Daoy (cell line): Measurements from ENCODE around the gene EIF5B. TPM values are rescaled to one million over a fixed set of nuclear protein-coding genes. Genes with fewer than 3 reads are reported as not detected.

ENCODE experiments used
- DNase-seq: peaks from one replicate; pipeline ENCODE4 v3.0.0-alpha.2; 2015; ENCODE audit warnings: low read depth
- total RNA-seq: library from RNA; depleted of rRNA; stranded (reverse); fragments of >200 nt; shearing (Covaris generic); gene quantifications from 2 replicates; pipeline ENCODE4 v1.2.3, GENCODE V29; 2014

Gene EIF5B
- total RNA-seq, 1 experiment from 2014 or later, result 16.6 TPM

DNA sequence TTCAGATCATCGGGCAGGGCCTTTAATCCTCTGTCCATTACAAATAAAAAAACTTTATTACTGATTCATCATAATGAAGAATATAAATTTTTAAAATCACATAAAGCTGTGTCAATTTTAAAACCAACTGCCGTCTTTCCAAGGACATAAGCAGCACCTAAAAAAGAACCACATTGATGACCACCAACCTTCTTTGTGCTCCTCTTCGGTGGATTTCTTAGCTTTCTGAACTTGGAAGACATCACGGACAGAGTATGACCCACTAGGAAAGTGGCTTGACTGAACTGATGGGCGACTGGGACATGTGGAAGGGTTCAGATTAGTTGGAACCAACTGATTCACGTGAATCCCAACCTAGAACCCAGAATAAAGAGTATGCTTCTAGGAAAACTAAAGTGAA, 68.9 kb downstream of the EIF5B start:
- no peak for DNase-seq

DNA sequence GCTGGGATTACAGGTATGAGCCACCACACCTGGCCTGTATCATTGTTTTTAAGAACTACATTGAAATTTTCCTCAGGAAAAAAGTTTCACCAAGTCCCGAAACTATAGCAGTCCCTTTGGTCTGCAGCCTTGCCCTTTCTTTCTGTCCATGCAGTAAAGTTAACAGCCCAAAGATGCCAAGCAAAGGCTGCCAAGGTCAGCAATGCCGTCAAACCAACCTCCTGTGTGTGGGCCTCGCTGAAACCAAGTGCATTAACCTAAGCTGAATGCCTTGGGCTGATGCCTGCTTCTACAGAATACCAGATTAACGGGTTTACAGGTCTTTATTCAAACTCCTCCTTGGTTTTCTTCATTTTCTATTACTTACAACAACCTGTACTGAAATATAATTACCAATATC, 73.1 kb downstream of the EIF5B start:
- no peak for DNase-seq

DNA sequence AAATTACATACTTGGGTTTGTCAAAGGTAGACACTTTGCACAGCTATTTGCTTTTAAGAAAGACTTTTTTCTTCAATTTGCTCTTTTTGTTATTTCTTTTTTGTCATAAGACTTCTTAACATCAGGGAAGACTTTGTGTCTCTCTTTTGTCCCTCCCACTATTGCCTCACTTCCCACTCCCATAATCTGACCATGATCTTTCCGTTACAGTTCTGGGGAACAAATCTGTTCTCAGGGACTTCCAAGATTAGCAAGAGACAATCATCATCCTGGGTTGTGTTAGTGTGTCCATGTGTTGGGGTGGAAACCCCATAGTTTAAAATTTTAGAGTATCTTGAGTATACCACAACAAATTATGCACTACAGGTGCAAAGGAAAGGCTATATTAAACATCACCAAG, 77.4 kb downstream of the EIF5B start:
- no peak for DNase-seq

DNA sequence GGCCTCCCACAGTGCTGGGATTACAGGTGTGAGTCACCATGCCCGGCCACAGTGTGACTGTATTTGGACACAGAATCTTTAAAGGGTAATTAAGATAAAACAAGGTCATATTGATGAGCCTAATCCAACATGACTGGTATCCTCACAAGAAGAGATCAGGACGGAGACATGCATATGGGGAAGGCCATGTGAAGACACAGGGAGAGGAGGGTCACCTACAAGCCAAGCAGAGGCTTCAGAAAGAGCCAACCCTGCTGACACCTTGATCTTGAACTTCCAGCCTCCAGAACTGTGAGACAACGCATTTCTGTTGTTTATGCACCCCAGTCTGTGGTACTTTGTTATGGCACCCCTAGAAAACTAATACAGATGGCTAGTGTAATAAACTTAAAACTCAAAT, 80.2 kb downstream of the EIF5B start:
- no peak for DNase-seq

DNA sequence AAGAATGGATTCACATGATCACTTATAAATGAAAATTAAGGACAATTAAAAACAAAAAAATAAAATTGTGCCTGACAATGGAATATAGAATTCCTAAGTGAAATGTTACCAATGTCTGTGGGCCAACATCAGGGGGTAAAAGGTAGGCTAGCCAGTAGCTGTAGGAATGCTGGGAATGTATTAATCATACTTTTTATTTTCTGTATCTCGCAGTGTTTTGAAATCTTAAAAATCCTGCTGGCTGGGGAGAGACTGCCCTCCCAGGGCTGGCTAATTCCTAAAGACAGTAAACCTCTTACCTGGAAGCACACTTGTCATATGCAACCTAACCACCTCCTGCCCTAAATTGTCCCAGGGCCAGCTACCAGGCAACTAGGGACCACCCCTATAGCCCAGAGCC, 82.8 kb downstream of the EIF5B start:
- no peak for DNase-seq

DNA sequence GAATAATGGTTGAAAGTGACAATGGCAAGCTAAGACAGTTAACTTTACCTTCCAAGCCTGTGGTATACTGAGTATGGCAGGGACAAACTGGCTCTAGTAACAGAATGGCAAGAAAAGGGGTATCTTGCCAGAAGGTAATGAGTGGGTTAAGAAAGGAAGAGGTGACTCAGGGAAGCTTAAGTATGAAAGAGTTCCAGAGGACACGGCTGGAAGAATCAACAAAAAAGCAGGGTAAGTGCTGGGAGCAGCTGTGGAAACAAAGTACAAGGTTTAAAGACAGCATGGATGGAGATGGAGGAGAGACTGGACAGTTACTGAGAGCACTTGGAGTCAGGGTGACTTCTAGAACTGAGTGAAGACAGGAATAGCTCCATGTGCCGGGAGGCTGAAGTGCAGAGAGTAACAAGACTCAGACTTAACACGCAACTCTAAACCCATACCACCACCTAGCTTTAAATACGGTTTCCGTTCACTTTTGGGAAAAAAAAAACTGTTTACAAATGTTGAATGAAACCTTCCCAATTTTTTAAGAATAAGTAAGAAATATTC, 83.6 kb downstream of the EIF5B start:
- no peak for DNase-seq

DNA sequence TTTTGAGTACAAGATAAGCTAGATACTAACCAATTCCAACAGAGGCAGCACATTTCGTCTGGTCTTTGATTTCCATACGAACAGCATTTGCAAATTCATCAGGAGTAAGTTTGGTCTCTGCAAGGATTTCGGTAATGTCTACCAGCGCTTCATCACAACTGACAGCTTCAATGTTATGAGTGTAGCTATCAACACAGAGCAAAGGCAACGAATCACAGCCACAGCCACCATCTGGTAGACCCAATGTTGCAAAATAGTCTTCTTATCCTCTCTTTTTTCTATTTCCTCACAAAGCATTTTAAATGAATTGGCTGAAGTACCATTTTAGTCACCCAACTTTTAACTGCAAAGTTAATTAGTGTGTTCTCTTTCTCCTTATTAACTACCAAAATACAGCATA, 84.3 kb downstream of the EIF5B start:
- no peak for DNase-seq

DNA sequence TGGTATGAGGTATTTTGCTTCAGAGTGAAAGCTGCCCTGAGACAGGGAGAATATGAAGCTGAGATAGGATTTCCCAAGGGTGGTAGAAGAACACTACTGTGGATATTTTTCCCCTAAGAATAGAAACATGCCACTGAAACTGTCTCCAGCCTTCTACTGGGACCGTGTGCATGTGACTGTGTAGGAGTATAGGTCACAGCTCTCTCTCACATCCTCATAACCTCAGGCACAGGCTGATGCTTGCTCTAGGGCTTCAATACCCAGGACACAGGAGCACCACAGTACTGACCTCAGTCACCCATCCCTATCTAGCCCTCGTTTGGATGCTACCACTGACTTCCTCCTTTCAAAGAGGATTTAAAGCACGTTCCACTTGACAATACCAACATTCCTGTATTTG, 85.4 kb downstream of the EIF5B start:
- no peak for DNase-seq

DNA sequence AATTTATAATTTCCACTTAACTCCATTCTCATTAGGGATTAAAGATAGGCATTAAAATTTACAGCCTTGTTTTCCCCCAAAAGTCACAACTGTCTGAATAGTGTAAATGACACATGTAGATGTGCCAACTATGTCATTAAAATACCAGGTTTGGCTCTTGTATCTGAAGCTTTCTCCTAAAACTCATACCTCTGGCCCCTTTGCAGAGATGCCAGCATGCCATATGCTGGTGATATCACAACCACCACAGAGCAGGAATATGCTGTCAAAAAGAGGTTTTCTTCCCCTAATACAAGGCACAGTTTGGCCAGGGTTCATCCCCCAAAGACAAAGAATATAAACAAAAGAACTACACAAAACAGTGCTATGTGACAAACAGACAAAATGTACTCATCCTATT, 87.2 kb downstream of the EIF5B start:
- no peak for DNase-seq

DNA sequence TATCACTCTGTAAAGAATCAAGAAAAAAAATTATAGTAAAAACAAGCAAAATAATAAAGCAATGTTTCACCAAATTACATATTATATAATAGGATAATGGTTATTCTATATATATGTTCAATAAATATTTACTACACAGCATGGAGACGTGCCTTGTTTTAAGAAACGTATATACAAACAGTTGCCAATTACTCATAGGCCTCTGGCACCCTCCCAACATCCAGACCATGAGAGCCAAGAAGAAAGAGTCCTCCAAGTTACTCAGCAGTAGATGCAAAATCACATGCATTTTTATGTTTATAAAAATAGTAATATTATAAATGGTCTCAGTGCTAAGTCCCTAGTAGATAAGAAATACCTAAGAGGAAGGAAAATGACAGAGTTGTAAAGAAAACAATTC, 87.8 kb downstream of the EIF5B start:
- DNase-seq, result no peak

DNA sequence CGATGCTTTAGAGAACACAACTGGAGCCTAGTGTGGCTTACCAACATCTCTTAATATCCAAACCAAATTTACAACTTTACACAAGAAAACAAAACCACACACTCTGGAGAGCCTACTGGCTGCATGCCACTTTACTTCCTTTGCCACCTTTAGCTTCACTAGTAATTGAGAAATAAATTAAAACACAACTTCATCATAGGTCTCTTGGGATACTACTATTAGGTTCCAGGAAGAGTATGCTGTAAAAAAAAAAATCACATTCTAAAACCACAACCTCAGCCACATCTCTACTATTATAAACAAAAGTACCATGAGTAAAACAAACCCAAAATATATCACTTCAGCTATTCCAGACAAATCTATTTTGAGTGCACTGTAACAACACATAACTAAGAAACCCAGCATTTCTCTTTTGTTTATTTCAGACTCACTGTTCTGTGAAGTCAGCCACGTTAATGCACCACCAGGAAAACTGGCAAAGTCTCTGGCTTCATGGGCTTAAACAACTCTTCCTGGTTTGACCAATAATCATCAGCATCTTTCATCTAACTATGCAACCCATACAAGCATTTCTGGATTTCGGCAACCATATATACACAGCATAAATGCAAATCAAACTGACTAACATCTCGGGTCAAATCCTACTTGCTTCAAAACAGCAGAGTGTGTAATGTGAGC, 93.6 kb downstream of the EIF5B start:
- no peak for DNase-seq

DNA sequence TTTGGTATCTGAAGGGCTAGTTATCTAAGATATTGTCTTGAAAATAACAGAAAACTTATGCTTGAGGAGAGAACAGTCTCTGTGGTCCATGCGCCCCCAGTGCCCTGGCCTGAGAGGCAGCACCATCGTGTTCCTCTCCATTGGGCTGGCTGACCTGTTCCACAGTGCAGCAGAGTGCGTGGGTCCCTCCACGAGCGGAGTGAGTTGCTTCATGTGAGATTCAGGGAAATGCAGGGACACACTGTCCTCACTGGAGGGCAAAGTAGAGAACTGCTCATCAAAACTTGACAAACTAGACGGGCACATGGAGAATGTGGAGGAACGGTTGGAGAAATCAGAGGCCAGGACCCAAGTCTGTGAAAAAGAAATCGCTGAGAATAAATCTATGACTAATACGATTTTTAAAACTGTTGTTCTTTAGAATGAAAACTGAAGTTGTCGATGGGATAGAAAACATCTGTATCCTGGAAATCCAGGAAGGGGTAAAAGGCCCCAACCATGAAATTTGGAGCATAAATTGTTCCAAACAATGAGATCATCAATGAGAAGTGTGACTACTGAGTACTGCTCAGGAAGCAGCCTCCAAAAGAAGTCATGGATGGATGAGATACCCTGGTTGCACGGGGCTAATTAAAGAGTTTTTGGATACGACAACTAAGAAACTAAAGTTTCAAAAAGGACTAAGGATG, 94.5 kb downstream of the EIF5B start:
- DNase-seq, result no peak

DNA sequence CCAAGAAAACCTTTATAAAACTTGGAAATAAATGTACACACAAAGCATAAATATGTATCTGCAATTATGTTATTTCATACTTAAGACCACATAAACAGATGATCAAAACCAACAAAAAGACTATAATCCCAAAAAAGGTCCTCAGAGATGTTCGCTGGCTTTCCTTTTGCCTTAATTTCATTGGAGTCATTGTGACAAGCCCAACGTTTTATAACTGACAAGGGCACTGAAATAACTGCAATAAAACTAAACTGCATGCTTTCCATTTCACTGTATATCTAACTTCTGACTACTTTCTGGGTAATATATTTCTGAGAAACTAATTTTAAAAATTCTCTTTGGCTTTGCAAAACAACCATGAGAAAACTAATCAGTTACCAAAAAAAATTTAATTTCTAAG, 96.2 kb downstream of the EIF5B start:
- no peak for DNase-seq

DNA sequence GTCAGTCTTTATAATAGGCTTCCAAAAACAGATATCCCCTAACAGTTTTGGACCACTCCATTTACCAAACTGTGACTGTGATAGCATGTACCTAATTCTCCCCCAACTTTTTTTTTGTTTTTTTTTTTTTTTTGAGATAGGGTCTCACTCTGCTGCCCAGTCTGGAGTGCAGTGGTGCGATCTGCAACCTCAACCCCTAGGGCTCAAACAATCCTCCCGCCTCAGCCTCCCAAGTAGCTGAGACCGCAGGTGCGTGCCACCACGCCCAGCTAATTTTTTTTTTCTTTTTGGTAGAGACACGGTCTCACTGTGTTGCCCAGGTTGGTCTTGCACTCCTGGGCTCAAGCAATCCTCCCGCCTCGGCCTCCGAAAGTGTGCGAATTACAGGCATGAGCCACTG, 99.7 kb downstream of the EIF5B start:
- no peak for DNase-seq

DNA sequence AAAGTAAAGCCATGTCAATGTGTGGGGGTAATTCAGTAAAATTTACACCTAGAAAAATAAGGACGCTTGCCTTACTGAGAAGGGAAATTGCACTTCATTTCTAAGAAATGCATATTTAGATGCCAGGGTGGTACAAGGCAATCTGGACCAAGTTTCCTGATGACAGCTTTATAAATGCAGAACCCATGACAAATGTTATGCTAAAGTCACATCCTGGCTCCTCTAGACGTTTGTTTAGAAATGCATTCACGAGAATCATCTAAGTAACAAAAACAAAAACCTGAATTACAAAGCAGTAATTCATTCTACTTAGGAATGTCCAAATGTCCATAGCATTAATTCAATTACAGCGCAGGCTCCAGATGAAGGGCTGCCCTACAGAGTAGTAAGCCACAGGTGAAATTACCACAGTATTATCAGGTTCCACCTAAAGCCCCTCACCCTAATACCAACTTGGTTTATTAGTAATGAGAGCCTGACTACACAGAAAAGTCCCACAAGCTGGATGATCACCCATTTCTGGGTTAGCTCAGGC, 102.8 kb downstream of the EIF5B start:
- DNase-seq, result no peak

DNA sequence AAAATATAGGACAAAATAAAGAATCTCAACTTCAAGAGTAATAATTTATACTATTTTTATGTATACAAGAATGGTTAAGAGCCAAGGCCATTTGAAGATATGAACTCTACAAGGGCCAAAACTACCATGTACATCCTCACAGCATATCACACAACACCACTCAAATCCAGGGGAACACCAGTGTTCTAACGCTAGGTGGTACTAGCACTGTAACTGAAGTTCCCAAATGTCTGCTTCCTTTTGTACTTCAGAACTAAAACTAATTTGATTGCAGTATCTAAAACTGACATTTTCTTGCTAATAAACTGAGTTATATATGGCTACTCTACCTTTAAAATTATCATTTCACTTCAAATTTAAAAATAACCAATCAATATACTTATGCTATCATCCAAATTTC, 105.6 kb downstream of the EIF5B start:
- DNase-seq, result no peak

DNA sequence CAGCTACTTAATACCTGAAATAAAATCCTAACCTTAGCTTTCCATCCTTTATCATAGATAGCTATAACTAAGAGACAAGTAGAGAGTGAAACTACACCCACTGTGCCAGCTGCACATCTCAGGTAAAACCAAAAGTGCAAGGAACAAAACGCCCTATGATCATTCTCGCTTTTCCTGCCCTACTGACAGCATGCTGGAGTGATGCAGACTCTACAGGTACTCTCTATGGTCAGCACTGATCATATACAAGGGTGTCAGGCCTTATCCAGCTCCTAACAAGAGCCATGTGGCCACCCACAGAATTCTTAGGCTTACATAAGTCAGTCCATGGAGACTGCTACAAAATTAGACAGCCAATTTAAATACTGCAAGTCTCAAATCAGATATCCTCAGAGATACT, 107.0 kb downstream of the EIF5B start:
- DNase-seq, result no peak

DNA sequence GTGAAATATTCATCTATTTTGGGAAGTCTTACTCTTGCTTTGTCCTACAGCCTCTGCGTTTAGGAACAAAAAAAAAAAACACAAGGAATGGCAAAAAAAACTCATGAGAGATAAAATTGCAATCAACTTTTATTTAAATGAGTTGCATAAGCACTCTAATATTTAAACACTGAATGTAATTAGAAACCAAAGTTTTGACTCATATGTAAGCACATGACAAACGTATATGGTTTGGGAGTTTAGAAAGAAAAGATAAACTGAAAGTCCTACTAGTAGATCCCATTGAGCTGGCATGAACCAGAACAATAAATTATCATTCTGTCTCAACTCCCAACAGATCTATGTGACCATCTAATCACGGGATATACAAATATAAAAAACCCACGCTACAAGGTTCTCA, 107.9 kb downstream of the EIF5B start:
- no peak for DNase-seq

DNA sequence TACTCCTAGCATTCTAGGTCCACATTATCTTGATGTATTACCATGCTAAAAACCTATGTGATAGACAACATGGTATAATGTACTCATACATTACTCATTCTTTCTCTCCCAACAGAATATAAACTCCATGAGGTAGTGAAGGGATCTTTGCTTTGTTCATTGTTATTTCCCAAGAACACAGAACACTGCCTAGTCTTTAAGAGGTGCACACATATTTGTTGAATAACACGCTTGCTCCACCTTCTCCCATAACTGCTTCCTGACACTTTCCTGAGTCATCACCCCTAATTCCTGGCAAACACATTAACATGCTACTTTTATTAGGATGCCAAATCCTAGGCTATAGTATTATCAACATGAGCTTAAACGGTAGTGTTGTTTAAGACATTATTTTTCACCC, 111.4 kb downstream of the EIF5B start:
- DNase-seq, result peak; percentile 13

DNA sequence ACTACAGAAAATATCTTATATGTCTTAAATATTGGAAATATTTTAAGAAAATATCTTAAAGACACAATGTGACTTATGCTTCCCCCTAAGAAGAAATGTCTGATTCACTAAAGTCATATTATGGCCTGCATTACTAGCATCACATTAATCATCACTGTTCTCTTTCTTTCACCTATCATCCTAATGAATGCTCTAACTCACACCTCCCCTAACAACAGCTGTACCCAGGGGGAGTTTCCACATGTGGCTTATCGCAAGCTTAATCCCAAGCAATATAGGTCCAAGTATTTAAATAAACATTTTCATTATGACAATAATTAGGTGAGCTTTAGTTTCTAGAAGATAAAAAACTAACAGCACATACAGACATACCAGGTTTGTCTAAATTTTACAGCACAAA, 113.0 kb downstream of the EIF5B start:
- DNase-seq, result no peak
